Ovary (tissue), 9 donors: ENCODE measurements around the gene CALCR. TPM values are rescaled to one million over a fixed set of nuclear protein-coding genes. Genes with fewer than 3 reads are reported as not detected.
"Not testable (repeated sequence)": the region's sequence is repeated elsewhere in the genome, so short reads cannot be mapped to it uniquely, and the experiment has no call there.

Experiments
- DNase-seq, 5 donors: peaks; one replicate each; pipeline ENCODE4 v3.0.0-alpha.2; 2019 to 2020
- H3K27ac ChIP-seq, 2 donors: fragments of 200-600 bp; one replicate each; pipeline versions ENCODE4 v1.5.1 to v1.8.0; 2019 to 2022
- H3K27me3 ChIP-seq: fragments of 200-600 bp; one replicate; pipeline ENCODE4 v1.8.0; 2022
- H3K36me3 ChIP-seq: fragments of 200-600 bp; sonication (generic); one replicate; pipeline ENCODE4 v1.5.1; 2019
- H3K4me1 ChIP-seq: one replicate; pipeline ENCODE4 v1.8.1; 2013; ENCODE audit warnings: mild to moderate bottlenecking, moderate library complexity; ENCODE audit not compliant: insufficient read depth
- H3K4me3 ChIP-seq: fragments of 200-600 bp; sonication (generic); one replicate; pipeline ENCODE4 v1.5.1; 2017
- H3K9me3 ChIP-seq, 2 donors: fragments of 200-600 bp in 1 of 2; sonication (generic) in 1 of 2; one replicate each; pipeline versions ENCODE4 v1.5.1 to v1.8.1; 2013 to 2019; ENCODE audit warnings: mild to moderate bottlenecking in 1 of 2, moderate library complexity in 1 of 2
- EP300 ChIP-seq: sonication (generic); formaldehyde crosslinking; IDR thresholded peaks from one replicate; pipeline ENCODE4 v1.6.1; 2017; ENCODE audit warnings: antibody characterized with exemption
- POLR2A ChIP-seq: fragments of 450-650 bp; IDR thresholded peaks from one replicate; pipeline ENCODE4 v1.6.1; 2017; ENCODE audit warnings: antibody characterized with exemption, mild to moderate bottlenecking, moderate library complexity
- WGBS, 3 donors: extraction: QIAGEN DNeasy Blood & Tissue Kit in 1 of 3; methylation state at CpG; one replicate each; pipeline versions ENCODE4 v1.1.5 to v1.1.7; 2013 to 2017; 5-methylcytosine and 5-hydroxymethylcytosine counted together
- intact Hi-C, 4 donors: fragments of 100-400 bp; cut with DNase I; formaldehyde crosslinking; loops; one replicate each; pipeline versions ENCODE4 v1.11.0 to v1.15.1; 2022 to 2023
- polyA plus RNA-seq, 2 donors: library from polyadenylated mRNA; stranded (reverse); fragments of 200-250 nt in 1 of 2; fragments of 350-450 nt in 1 of 2; fragmentation: Illumina TruSeq in 1 of 2; extraction: RNeasy Lipid Tissue Mini Kit (QIAGEN cat#74804) in 1 of 2; gene quantifications; one replicate each; pipeline ENCODE4 v1.2.3, GENCODE V29; 2013 to 2014
- total RNA-seq, 7 donors: library from RNA; depleted of rRNA in 2 of 7; stranded (reverse); fragments of >200 nt in 2 of 7; fragmentation: NEBNext Ultra II Directional in 3 of 7; extraction: Animal tissue kit (Norgen Biotek cat#: 25700) in 3 of 7; gene quantifications; one replicate each; pipeline versions ENCODE4 v1.1.0 to v1.2.4, GENCODE V29; 2016 to 2023
- TF ChIP-seq, protein P1 (sequence below), 3 donors: fragments of 450-650 bp in 2 of 3; fragments of 200-600 bp in 1 of 3; IDR thresholded peaks; one replicate each; pipeline versions ENCODE4 v1.5.1 to v1.8.0; 2016 to 2022; ENCODE audit warnings: antibody characterized with exemption in 3 of 3, mild to moderate bottlenecking in 1 of 3
- donor health status: DM: no; HTN: no; CAD: no; lungs with moderate emphysema.
- donor health status: DM: no; HTN: no; CAD: no.
- donor health status: Bipolar disorder and iron deficiency.
- donor health status: DM: yes; HTN: yes; CAD: no.
- donor health status: DM: no; HTN: no; CAD: no.
- donor health status: DM: yes; HTN: yes; CAD: no.

CALCR gene
- total and polyA plus RNA-seq, 9 donors = 0.02 to 0.25 (median 0.10) TPM; not detected in 6

- DNase-seq = no peak
- no peak overlapping the region for H3K4me3 ChIP-seq
- no peak overlapping the region for H3K27ac ChIP-seq
- TF ChIP-seq EP300 (no peak), POLR2A (no peak)
- TF ChIP-seq, protein P1, sequence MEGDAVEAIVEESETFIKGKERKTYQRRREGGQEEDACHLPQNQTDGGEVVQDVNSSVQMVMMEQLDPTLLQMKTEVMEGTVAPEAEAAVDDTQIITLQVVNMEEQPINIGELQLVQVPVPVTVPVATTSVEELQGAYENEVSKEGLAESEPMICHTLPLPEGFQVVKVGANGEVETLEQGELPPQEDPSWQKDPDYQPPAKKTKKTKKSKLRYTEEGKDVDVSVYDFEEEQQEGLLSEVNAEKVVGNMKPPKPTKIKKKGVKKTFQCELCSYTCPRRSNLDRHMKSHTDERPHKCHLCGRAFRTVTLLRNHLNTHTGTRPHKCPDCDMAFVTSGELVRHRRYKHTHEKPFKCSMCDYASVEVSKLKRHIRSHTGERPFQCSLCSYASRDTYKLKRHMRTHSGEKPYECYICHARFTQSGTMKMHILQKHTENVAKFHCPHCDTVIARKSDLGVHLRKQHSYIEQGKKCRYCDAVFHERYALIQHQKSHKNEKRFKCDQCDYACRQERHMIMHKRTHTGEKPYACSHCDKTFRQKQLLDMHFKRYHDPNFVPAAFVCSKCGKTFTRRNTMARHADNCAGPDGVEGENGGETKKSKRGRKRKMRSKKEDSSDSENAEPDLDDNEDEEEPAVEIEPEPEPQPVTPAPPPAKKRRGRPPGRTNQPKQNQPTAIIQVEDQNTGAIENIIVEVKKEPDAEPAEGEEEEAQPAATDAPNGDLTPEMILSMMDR (IDR thresholded peaks at IDR 0.05) = no peak
- no peaks in the 10 kb centered on the region for H3K27me3 ChIP-seq
- H3K36me3 ChIP-seq = no peaks in the 10 kb centered on the region
- H3K4me1 ChIP-seq = no peaks in the 10 kb centered on the region
- 92 to 96% (median 94%) methylated on average over 4 of the region's 4 CpGs for WGBS, 3 donors
- no peaks in the 10 kb centered on the region for H3K9me3 ChIP-seq
- intact Hi-C loops = no loop called here
Measured at GRCh38 chr7:93516834-93517233, 57.7 kb downstream of the CALCR start.

GRCh38 chr7:93515144-93515543, 59.4 kb downstream of the CALCR start:
- H3K36me3 ChIP-seq = no peaks in the 10 kb centered on the region
- no peaks in the 10 kb centered on the region for H3K27me3 ChIP-seq
- no peak overlapping the region for H3K27ac ChIP-seq
- no peaks in the 10 kb centered on the region for H3K9me3 ChIP-seq
- TF ChIP-seq, protein P1 (IDR thresholded peaks at IDR 0.05) = no peak
- TF ChIP-seq EP300 (no peak), POLR2A (no peak)
- H3K4me3 ChIP-seq = no peak overlapping the region
- no peak for DNase-seq
- H3K4me1 ChIP-seq = no peaks in the 10 kb centered on the region
- intact Hi-C loops = no loop called here
- 45 to 58% (median 52%) methylated on average over 1 of the region's 1 CpG for WGBS, 3 donors

- no peak overlapping the region for H3K27ac ChIP-seq
- no peak overlapping the region for H3K4me3 ChIP-seq
- no peak for TF ChIP-seq EP300
- no peak for TF ChIP-seq POLR2A
- TF ChIP-seq, protein P1 (IDR thresholded peaks at IDR 0.05) = no peak
- DNase-seq = no peak
- H3K36me3 ChIP-seq = no peaks in the 10 kb centered on the region
- H3K4me1 ChIP-seq = no peaks in the 10 kb centered on the region
- H3K27me3 ChIP-seq = no peaks in the 10 kb centered on the region
- intact Hi-C loops = no loop called here
- H3K9me3 ChIP-seq = no peaks in the 10 kb centered on the region
Measured at GRCh38 chr7:93509303-93509702, 65.2 kb downstream of the CALCR start.

- TF ChIP-seq, protein P1 (IDR thresholded peaks at IDR 0.05) = no peak
- TF ChIP-seq POLR2A = no peak
- no peak for TF ChIP-seq EP300
- WGBS, 3 donors = 65 to 73% (median 73%) methylated on average over 3 of the region's 3 CpGs
- Histone ChIP-seq H3K4me3 (no peak overlapping the region), H3K9me3 (no peaks in the 10 kb centered on the region), H3K36me3 (no peaks in the 10 kb centered on the region), H3K27ac (no peak overlapping the region), H3K4me1 (no peaks in the 10 kb centered on the region), H3K27me3 (peaks cover 4% of the 10 kb centered on the region)
- intact Hi-C loops = no loop called here
- DNase-seq = no peak
Measured at GRCh38 chr7:93503088-93503487, 71.4 kb downstream of the CALCR start.

DNA sequence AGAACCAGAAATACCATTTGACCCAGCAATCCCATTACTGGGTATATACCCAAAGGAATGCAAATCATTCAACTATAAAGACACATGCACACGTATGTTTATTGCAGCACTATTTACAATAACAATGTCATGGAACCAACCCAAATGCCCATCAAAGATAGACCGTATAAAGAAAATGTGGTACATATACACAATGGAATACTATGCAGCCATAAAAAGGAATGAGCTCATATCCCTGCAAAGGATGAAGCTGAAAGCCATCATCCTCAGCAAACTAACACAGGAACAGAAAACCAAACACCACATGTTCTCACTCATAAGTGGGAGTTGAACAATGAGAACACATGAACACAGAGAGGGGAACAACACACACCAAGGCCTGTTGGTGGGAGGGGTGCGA, 82.7 kb downstream of the CALCR start:
- H3K4me3 ChIP-seq, H3K36me3 ChIP-seq, H3K4me1 ChIP-seq, H3K27me3 ChIP-seq, DNase-seq, H3K27ac ChIP-seq, H3K9me3 ChIP-seq, intact Hi-C loops: not testable (repeated sequence)
- WGBS, 3 donors = 83 to 94% (median 84%) methylated on average over 3 of the region's 3 CpGs
